GM12892 (cell line): ENCODE results near the gene BAIAP3.

Source experiments
- POLR2A ChIP-seq: IDR thresholded peaks from 2 replicates; pipeline ENCODE4 v1.6.1; 2011; ENCODE audit warnings: low read depth, low read length, control low read depth
- POLR2AphosphoS5 ChIP-seq: IDR thresholded peaks from 2 replicates; pipeline ENCODE4 v1.6.1; 2011; ENCODE audit warnings: low read depth, low read length, control low read depth
- TAF1 ChIP-seq: IDR thresholded peaks from 2 replicates; pipeline ENCODE4 v1.6.1; 2011; ENCODE audit warnings: low read depth, mild to moderate bottlenecking, control low read depth, low read length, borderline replicate concordance

DNA sequence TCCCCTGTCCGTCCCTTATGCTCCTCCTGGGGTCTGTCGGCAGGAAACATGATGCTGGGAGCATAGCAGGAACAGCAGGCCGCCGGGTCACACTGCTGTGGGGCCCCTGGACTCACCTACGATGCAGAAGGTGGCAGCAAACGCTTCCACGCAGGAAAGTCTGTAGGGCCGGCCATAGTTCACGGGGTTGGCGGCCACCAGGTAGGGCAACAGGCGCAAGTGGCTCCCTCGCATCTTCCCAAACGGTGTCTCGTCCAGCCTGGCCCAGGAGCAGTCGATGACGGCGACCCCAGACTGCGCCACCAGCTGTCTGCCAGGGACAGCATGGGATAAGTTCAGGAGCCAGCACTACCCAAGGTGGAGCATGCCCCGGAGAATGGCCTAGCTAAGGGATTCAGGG is 17.2 kb downstream of the BAIAP3 start:
- no peak for TF ChIP-seq POLR2AphosphoS5
- TF ChIP-seq POLR2A, result no peak
- TF ChIP-seq TAF1, result no peak
